IPS DF 4.7 (cell line): ENCODE measurements around the gene GPN3.
"Not testable (repeated sequence)": the region's sequence is repeated elsewhere in the genome, so short reads cannot be mapped to it uniquely, and the experiment has no call there.

Experiments
- DNase-seq: peaks from one replicate; pipeline ENCODE4 v3.0.0-alpha.2; 2013; ENCODE audit warnings: low spot score; ENCODE audit errors: extremely low read depth

The GPN3 gene

GRCh38 chr12:110444455-110444854, 23.6 kb downstream of the GPN3 start:
- DNase-seq: no peak

GRCh38 chr12:110436231-110436630, 31.8 kb downstream of the GPN3 start:
- no peak for DNase-seq

- DNase-seq: no peak
Observed at GRCh38 chr12:110431957-110432587, 36.0 kb downstream of the GPN3 start.

- DNase-seq: not testable (repeated sequence)
Observed at GRCh38 chr12:110429676-110430075, 38.4 kb downstream of the GPN3 start.

- no peak for DNase-seq
Observed at GRCh38 chr12:110426406-110426805, 41.7 kb downstream of the GPN3 start.

GRCh38 chr12:110424237-110424636, 43.8 kb downstream of the GPN3 start:
- DNase-seq: no peak

- DNase-seq: no peak
Observed at GRCh38 chr12:110421701-110422100, 46.4 kb downstream of the GPN3 start.

GRCh38 chr12:110421159-110421661, 46.8 kb downstream of the GPN3 start:
- no peak for DNase-seq

GRCh38 chr12:110420644-110421043, 47.4 kb downstream of the GPN3 start:
- DNase-seq: not testable (repeated sequence)

- DNase-seq: not testable (repeated sequence)
Observed at GRCh38 chr12:110417113-110417512, 50.9 kb downstream of the GPN3 start.

- DNase-seq: not testable (repeated sequence)
Observed at GRCh38 chr12:110410086-110410485, 58.0 kb downstream of the GPN3 start.

- not testable (repeated sequence) for DNase-seq
Observed at GRCh38 chr12:110405126-110405662, 62.9 kb downstream of the GPN3 start.

GRCh38 chr12:110403976-110404682, 63.9 kb downstream of the GPN3 start:
- DNase-seq: no peak

GRCh38 chr12:110403146-110403975, 64.7 kb downstream of the GPN3 start, which contains the start of gene ANAPC7:
Gene ANAPC7 (minus strand): TSS chr12:110403708. CDS start chr12:110403627, 81 bp downstream.
- no peak for DNase-seq
